ENCODE results near the gene SDK1.

The SDK1 gene

GRCh38 chr7:3285652-3286051 lies 15.4 kb upstream of the SDK1 start:
- no peak for DNase-seq

GRCh38 chr7:3289996-3290395 lies 11.1 kb upstream of the SDK1 start:
- no peak for DNase-seq

DNA sequence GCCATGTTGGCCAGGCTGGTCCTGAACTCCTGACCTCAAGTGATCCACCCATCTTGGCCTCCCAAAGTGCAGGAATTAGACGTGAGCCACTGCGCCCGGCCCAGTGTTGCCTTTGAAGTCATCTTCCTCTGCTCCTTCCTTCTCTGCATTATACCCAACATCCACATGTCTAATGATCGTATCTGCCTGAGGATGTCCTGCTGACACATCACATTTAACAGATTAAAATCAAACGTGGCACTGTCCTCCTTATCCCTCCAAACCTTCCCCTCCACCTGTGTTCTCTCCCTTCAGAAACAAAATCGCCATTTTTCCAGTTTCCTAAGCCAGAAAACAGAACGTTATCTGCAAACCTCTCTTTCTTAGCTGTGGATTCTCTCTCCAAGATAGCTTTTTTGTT lies 8.4 kb upstream of the SDK1 start:
- DNase-seq, result no peak

DNA sequence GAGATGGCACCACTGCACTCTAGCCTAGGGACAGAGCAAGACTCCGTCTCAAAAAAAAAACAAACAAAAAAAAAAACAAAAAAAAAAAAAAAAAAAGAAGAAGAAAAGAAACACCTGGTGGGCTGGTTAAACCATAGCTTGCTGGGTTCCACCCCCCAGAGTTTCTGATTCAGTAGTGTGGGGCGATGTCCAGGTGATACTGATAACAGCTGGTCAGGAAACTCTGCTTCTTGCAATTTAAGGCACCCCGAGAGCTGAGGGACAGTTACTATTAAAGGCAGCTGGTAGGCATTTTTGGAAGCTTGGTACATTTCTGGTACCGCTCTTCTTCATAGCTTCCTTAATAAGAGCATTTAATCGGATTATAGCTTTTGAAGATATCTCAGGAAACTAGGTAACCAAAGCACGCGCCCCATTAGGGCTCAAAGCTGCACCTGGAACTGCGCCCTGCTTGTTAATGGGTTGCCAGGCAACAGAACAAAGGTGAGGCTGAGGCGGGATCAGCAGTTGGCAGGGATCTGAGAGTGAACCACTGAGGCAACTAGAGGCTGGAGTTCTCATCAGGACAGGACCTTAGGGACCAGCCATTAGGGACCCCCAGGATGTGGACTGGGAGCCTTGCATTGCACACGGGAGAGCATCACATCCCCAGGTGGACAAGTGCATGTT lies 6.5 kb upstream of the SDK1 start:
- peak; percentile 87 for DNase-seq

- no peak for DNase-seq
These were observed 3.8 kb upstream of the SDK1 start for GRCh38 chr7:3297105-3297819.

DNA sequence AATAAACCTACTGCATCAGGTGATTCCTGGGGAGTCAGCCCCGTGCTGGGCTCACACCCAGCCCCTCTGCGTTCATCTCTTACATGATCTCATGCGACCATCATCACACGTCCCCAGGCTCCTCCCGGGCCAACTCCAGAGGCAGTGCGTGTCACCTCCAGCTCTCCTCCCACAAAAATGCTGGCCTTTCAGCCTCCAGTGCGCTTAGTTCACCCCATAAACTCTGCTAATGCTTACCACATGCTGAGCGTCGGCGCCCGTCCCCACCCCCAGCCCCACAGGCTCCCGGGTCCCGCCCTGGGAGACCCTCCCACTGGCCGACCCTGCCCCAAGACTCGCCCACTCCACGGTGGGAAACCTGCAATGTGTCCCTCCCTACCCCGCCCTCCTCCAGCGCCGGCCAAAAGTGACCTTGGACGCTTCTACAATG lies 816 bp upstream of the SDK1 start:
- DNase-seq, result peak; percentile 5

DNA sequence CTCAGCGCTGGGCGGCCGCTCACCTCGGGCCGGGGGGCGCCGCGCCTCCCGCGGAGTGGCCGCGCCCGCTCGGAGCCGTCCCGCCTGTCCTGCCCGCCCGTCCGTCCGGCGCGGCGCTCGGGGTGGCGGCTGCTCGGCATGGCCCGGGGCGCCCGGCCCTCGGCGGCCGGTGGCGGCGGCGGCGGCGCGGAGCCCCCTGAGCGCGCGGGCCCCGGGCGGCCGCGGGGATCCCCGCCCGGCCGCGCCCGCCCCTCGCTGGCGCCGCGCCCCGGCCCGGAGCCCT lies 338 bp downstream of the SDK1 start:
- DNase-seq, result no peak

GRCh38 chr7:3301831-3302618 lies 973 bp downstream of the SDK1 start:
- peak; percentile 4 for DNase-seq

DNA sequence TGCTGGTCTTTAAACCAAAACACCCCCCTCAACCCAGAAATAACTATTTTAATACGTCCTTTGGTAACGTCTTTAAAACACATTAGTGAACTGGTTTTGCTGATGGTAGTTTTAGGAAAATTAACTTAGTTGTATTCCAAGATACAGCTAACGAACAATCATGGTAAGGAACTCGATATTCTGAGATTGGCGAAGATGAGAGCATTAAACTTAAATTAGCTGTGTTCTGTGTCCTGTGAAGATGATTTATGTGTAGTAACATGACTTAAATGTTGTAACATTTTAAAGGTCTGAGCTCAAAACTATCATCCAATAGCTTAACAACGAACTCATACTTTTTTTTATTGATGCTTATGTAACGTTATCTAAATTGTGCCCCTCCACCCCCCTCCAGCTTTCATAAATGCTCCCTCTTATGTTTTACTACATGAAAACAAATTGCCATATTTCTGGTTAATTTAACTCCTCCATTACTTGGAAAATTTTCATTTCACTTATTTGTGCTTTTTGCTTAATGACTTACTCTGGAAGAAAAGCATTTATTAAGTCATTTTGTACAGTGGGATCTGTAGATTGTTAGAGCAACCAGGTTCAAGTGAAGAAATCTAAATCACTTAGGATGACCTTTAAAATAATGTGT lies 1.7 kb downstream of the SDK1 start:
- no peak for DNase-seq

- no peak for DNase-seq
These were observed 3.1 kb downstream of the SDK1 start for GRCh38 chr7:3304131-3304530.

GRCh38 chr7:3307435-3307834 lies 6.4 kb downstream of the SDK1 start:
- DNase-seq, result no peak

DNA sequence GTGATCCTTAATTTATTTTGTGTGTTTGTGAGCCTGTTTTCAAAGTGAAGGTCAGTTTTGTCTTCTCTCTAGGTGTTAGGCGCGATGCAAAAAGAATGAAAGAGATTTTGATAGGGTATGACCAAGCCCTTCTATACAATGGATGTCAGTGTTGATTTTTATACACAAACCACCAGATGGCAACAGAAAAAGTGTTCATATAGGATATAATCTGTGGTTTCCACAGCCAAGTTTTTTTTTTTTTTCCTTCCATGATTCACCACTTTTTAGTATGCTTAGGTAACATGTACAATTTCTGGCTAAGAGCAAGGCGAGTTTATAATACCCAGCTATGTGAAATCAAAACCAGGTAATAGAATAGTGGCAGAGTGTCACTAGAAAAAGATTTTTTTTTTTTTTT lies 8.1 kb downstream of the SDK1 start:
- peak; percentile 0 for DNase-seq

DNA sequence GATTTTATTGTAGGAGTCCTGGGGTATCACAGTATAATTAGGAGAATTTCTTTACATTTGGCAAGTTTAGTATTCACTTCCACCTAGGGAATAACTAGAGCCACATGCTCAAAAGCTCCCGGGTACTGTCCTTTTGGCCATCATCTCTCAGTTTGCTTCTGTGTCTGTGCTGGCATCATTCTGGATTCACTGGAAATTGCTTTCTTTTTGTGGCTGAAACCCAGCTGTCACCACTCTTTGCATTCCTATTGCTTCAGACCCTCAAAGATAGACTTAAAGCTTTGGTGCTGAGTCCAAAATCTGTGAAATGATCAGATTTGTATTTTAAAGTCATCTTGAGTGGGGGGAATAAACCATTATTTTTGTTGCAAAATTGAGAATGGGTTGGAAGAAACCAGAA lies 8.9 kb downstream of the SDK1 start:
- DNase-seq, result no peak

DNA sequence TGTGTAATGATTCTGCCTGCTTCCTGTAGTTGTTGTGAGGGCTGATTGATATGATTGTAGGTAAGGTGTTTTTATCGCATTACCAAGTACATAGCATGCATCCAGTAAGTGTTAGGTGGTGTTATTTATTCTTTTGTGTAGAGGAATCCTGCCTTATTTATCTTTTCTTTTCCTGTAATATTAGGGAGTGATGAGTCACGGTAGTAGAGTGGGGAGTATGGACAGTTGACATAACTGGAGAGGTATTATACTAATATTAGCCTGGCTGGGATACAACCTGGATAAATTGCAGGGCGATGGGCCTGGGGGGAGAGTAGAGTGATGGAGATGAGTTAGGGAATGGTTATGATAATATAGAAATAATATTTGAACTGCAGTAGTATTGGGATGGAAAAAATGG lies 9.8 kb downstream of the SDK1 start:
- DNase-seq, result no peak

- DNase-seq, result no peak
These were observed 11.5 kb downstream of the SDK1 start for GRCh38 chr7:3312583-3312982.

DNA sequence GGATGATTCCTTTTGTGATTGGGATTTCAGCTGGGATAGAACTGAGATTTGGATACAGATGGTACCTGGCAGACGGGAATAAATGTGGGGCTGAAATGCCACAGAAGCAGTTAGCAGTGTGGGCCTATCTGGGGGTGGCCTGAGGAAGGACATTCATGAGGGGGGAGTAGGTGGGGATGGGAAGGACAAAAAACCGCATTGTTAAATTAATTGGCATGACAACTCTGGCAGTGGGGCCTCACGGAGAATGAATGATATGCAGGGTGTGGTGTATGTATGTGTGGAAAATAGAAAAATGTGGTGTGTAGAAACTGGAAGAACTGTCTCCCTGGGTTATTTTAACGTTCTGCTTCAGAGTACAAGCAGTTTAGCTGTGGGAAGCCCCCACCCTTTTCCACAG lies 17.8 kb downstream of the SDK1 start:
- DNase-seq, result no peak

- DNase-seq, result no peak
These were observed 20.2 kb downstream of the SDK1 start for GRCh38 chr7:3321206-3321605.

- no peak for DNase-seq
These were observed 20.7 kb downstream of the SDK1 start for GRCh38 chr7:3321745-3322144.

GRCh38 chr7:3326246-3326645 lies 25.2 kb downstream of the SDK1 start:
- no peak for DNase-seq

DNA sequence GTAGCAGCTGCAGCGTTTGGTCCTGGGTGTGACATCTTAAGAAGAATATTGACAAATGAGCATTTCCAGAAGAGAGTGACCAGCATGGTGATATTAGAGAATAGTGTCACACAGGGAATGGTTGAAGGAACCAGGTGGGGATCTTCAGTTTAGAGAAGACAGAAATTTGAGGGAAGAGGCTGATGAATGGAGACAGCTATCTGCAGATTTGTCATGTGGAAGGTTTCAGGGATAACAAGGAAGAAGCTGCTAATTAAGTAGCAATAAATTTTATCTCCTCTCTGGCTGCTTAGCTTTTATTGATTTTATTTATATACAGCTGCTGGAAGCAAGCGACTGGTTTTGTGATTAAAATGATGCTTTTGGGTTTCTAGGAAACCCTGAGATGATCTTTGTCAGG lies 26.0 kb downstream of the SDK1 start:
- no peak for DNase-seq

DNA sequence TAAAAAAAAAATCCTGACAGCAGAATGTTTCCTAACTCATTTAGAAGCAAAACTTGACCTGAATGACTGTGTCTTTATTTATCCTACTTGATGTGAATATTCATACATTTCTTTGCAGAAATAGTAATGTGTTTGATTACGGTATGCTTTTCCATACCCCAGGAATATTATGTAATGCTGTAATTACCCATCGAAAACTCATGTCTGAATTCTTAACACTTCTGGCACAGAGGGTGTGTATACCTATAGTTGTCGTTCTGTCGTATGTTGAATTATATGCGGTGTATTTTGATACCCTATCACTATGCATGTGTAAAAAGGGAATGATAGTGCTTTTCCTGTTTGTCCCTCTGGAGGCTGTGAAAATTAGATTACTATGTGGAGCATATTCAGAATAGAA lies 26.6 kb downstream of the SDK1 start:
- DNase-seq, result no peak

DNA sequence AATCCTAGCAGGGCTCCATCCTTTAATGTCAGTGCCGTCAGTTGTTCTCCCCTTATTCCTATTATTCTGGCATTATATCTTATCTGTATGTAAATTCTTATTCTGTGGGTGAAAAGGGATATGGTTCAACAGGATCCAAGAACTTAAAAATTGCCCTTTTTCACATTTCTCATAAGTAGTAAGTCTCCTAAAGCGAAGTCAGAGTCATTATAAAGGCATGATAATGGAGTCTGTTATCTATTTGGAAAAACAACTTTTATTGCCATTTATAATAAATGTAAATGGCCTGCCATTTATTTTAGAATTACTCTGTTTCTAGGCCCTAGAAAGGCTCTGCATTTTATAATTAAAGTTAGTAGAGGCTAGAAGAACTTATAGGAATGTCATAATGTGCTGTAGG lies 31.3 kb downstream of the SDK1 start:
- no peak for DNase-seq

- no peak for DNase-seq
These were observed 32.8 kb downstream of the SDK1 start for GRCh38 chr7:3333861-3334260.

Data from NCI-H774 (cell line).